ENCODE data around the gene DCTN2. TPM values are rescaled to one million over a fixed set of nuclear protein-coding genes. Genes with fewer than 3 reads are reported as not detected.

The DCTN2 gene
- polyA plus RNA-seq, 1 donor from 2014 or later, result 369 TPM

DNA sequence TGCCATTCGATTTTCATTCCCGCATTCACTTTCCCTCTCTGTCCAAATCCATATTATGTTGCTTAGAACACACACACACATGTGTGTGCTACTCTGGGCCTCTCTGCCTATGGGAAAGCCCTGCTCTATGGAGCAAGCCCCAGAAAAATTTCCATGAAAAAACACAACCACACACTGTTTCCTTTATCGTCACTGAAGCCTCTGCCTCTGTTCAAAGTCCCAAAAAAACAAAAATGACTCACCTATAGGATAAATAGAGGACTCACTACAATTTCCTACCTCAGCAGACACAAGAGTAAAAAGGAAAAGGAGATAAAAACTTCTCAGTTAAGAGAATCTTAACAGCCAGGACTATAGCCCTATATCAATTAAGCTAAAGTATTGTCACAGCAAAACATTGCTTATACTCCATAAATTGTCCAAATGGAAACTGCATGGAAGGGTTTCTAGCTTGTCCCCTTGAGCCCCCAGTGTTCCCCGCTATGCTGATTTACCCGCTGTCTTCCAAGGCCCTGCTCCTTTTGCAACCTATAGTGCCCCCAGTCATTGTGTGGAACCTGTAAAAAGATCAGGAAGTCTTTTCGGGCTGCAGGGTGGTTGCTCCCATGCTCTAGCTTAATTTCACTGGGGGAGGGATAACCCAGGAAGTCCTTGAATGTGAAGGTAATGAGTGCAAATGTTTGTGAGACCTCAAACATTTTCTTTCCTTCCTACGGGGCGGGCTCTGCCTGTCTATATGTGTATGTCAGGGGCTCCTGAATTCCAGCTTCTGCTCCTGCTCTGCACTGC lies 32.9 kb upstream of the DCTN2 start:
- no peaks in the 10 kb centered on the region for H3F3A ChIP-seq (ENCODE audit: insufficient read depth, low read length, poor library complexity, severe bottlenecking)
- TF ChIP-seq TAF1 (IDR thresholded peaks at IDR 0.05; ENCODE audit: low read depth) (no peak), EZH2 (IDR thresholded peaks at IDR 0.05; ENCODE audit: borderline replicate concordance, insufficient read depth, low read length, poor library complexity, severe bottlenecking) (no peak), MXI1 (conservative IDR thresholded peaks at IDR 0.05; ENCODE audit: poor library complexity, severe bottlenecking) (no peak), REST (IDR thresholded peaks at IDR 0.05; ENCODE audit: borderline replicate concordance) (no peak), RAD21 (conservative IDR thresholded peaks at IDR 0.05) (no peak), SMC3 (conservative IDR thresholded peaks at IDR 0.05; ENCODE audit: poor library complexity) (no peak), EP300 (conservative IDR thresholded peaks at IDR 0.05; ENCODE audit: poor library complexity, severe bottlenecking) (no peak), POLR2AphosphoS5 (IDR thresholded peaks at IDR 0.05) (no peak)
- TF ChIP-seq, protein P1, sequence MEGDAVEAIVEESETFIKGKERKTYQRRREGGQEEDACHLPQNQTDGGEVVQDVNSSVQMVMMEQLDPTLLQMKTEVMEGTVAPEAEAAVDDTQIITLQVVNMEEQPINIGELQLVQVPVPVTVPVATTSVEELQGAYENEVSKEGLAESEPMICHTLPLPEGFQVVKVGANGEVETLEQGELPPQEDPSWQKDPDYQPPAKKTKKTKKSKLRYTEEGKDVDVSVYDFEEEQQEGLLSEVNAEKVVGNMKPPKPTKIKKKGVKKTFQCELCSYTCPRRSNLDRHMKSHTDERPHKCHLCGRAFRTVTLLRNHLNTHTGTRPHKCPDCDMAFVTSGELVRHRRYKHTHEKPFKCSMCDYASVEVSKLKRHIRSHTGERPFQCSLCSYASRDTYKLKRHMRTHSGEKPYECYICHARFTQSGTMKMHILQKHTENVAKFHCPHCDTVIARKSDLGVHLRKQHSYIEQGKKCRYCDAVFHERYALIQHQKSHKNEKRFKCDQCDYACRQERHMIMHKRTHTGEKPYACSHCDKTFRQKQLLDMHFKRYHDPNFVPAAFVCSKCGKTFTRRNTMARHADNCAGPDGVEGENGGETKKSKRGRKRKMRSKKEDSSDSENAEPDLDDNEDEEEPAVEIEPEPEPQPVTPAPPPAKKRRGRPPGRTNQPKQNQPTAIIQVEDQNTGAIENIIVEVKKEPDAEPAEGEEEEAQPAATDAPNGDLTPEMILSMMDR (IDR thresholded peaks at IDR 0.05; ENCODE audit: poor library complexity, severe bottlenecking), result no peak
- H3K27ac ChIP-seq (ENCODE audit: low read length), result no peak overlapping the region
- H3K4me3 ChIP-seq (ENCODE audit: low read length), result no peak overlapping the region
- no peaks in the 10 kb centered on the region for H3K9me2 ChIP-seq (ENCODE audit: insufficient read depth, low read length)
- H3K4me2 ChIP-seq (ENCODE audit: low read length), result no peak overlapping the region
- no peaks in the 10 kb centered on the region for H3K27me3 ChIP-seq (ENCODE audit: insufficient read depth, low read depth, low read length)
- no peak overlapping the region for H2AFZ ChIP-seq (ENCODE audit: low read depth, low read length)
- H4K20me1 ChIP-seq (ENCODE audit: insufficient read depth), result no peaks in the 10 kb centered on the region
- H3K36me3 ChIP-seq (ENCODE audit: insufficient read depth, low read length), result peaks cover 20% of the 10 kb centered on the region
- H3K79me2 ChIP-seq (replicated peaks; ENCODE audit: insufficient read depth, low read length), result no peaks in the 10 kb centered on the region
- no peak overlapping the region for H3K9ac ChIP-seq (ENCODE audit: low read length)
- H3K9me3 ChIP-seq (ENCODE audit: low read length), result no peaks in the 10 kb centered on the region

GRCh38 chr12:57579011-57579410 lies 32.0 kb upstream of the DCTN2 start:
- no peaks in the 10 kb centered on the region for H3K9me3 ChIP-seq (ENCODE audit: low read length)
- H3K36me3 ChIP-seq (ENCODE audit: insufficient read depth, low read length), result peaks cover 20% of the 10 kb centered on the region
- TF ChIP-seq REST (IDR thresholded peaks at IDR 0.05; ENCODE audit: borderline replicate concordance), result no peak
- TF ChIP-seq TAF1 (IDR thresholded peaks at IDR 0.05; ENCODE audit: low read depth), result no peak
- no peak for TF ChIP-seq SMC3 (conservative IDR thresholded peaks at IDR 0.05; ENCODE audit: poor library complexity)
- TF ChIP-seq RAD21 (conservative IDR thresholded peaks at IDR 0.05), result no peak
- no peak for TF ChIP-seq EZH2 (IDR thresholded peaks at IDR 0.05; ENCODE audit: borderline replicate concordance, insufficient read depth, low read length, poor library complexity, severe bottlenecking)
- TF ChIP-seq, protein P1 (IDR thresholded peaks at IDR 0.05; ENCODE audit: poor library complexity, severe bottlenecking), result no peak
- no peak for TF ChIP-seq EP300 (conservative IDR thresholded peaks at IDR 0.05; ENCODE audit: poor library complexity, severe bottlenecking)
- no peak for TF ChIP-seq POLR2AphosphoS5 (IDR thresholded peaks at IDR 0.05)
- TF ChIP-seq MXI1 (conservative IDR thresholded peaks at IDR 0.05; ENCODE audit: poor library complexity, severe bottlenecking), result no peak
- H4K20me1 ChIP-seq (ENCODE audit: insufficient read depth), result no peaks in the 10 kb centered on the region
- no peak overlapping the region for H2AFZ ChIP-seq (ENCODE audit: low read depth, low read length)
- no peaks in the 10 kb centered on the region for H3K79me2 ChIP-seq (replicated peaks; ENCODE audit: insufficient read depth, low read length)
- H3K27me3 ChIP-seq (ENCODE audit: insufficient read depth, low read depth, low read length), result no peaks in the 10 kb centered on the region
- H3K9ac ChIP-seq (ENCODE audit: low read length), result no peak overlapping the region
- H3K9me2 ChIP-seq (ENCODE audit: insufficient read depth, low read length), result no peaks in the 10 kb centered on the region
- no peak overlapping the region for H3K4me2 ChIP-seq (ENCODE audit: low read length)
- H3F3A ChIP-seq (ENCODE audit: insufficient read depth, low read length, poor library complexity, severe bottlenecking), result no peaks in the 10 kb centered on the region
- H3K27ac ChIP-seq (ENCODE audit: low read length), result no peak overlapping the region
- H3K4me3 ChIP-seq (ENCODE audit: low read length), result no peak overlapping the region

Data from neural cell (in vitro differentiated cells).